ENCODE results near the gene CSF2. TPM values are rescaled to one million over a fixed set of nuclear protein-coding genes. Genes with fewer than 3 reads are reported as not detected.

The CSF2 gene
- total and polyA plus RNA-seq, 2 donors (not counting 1 experiment from before 2014, with no cell fraction given): not detected

DNA sequence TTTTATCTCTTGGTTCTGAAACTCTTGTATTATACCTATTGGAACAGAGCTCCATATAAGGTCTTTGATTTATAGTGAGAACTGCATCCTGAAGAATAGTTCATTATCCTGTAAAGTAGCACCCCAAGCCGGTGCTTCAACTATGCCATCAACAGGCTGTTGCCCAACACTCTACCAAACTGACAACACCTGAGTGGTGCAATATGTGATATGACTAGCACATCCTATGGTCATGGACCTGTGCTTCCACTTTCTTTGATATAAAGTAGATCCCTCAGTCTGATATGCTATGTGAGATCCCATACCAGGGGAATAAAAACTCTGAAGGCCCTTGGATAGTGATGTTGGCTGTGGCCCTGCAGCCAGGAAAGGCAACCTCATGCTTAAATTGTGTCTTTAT lies 15.8 kb downstream of the CSF2 start:
- intact Hi-C loops (cut with micrococcal nuclease): no loop called here
- TF ChIP-seq, protein P1, sequence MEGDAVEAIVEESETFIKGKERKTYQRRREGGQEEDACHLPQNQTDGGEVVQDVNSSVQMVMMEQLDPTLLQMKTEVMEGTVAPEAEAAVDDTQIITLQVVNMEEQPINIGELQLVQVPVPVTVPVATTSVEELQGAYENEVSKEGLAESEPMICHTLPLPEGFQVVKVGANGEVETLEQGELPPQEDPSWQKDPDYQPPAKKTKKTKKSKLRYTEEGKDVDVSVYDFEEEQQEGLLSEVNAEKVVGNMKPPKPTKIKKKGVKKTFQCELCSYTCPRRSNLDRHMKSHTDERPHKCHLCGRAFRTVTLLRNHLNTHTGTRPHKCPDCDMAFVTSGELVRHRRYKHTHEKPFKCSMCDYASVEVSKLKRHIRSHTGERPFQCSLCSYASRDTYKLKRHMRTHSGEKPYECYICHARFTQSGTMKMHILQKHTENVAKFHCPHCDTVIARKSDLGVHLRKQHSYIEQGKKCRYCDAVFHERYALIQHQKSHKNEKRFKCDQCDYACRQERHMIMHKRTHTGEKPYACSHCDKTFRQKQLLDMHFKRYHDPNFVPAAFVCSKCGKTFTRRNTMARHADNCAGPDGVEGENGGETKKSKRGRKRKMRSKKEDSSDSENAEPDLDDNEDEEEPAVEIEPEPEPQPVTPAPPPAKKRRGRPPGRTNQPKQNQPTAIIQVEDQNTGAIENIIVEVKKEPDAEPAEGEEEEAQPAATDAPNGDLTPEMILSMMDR (IDR thresholded peaks at IDR 0.05): no peak
- no peak for TF ChIP-seq EZH2 (IDR thresholded peaks at IDR 0.05; ENCODE audit: borderline replicate concordance, insufficient read depth, low read depth, low read length, poor library complexity, severe bottlenecking)
- H4K20me1 ChIP-seq (ENCODE audit: control insufficient read depth, insufficient read depth, low read length, poor library complexity, severe bottlenecking): no peaks in the 10 kb centered on the region
- no peaks in the 10 kb centered on the region for H3K27me3 ChIP-seq (replicated peaks in 1 of 4; ENCODE audit: control extremely low read depth in 1 of 4, control insufficient read depth in 3 of 4, insufficient read depth in 4 of 4, low read length in 3 of 4)
- DNase-seq (no peak), ATAC-seq (ENCODE audit: low read depth) (no peak)
- Mint-ChIP-seq H3K9me3 (ENCODE audit: insufficient read depth) (no peaks in the 10 kb centered on the region), H3K27ac (no peak overlapping the region), H3K4me1 (peaks cover 6% of the 10 kb centered on the region), H3K27me3 (no peaks in the 10 kb centered on the region), H3K4me3 (no peak overlapping the region)
- H3K36me3 ChIP-seq (replicated peaks in 1 of 2; ENCODE audit: control extremely low read depth in 1 of 2, control insufficient read depth in 1 of 2, extremely low read depth in 1 of 2, insufficient read depth in 2 of 2, low read length in 1 of 2): no peaks in the 10 kb centered on the region
- ChIA-PET POLR2A (no interaction called here), CTCF (interaction anchor here (1.2 kb wide), 1 partner anchor 91 kb away, joined by 3 read pairs; no protein-coding TSS in a partner anchor)
- no peak overlapping the region for H3K27ac ChIP-seq (ENCODE audit: low read length in 2 of 2)
- peaks cover 0 to under 1% of the 10 kb centered on the region in 2 donors for H3K4me1 ChIP-seq (ENCODE audit: control insufficient read depth in 2 of 2, insufficient read depth in 2 of 2, low read length in 2 of 2)
- H3K4me2 ChIP-seq (replicated peaks; ENCODE audit: low read depth, low read length, poor library complexity, severe bottlenecking): no peak overlapping the region
- no peak overlapping the region for H2AFZ ChIP-seq (ENCODE audit: insufficient read depth, low read depth, low read length, poor library complexity, severe bottlenecking)
- H3K4me3 ChIP-seq (ENCODE audit: control extremely low read depth in 1 of 5, extremely low read depth in 1 of 5, insufficient read depth in 1 of 5, low read depth in 2 of 5, low read length in 4 of 5): no peak overlapping the region
- WGBS (ENCODE audit: insufficient coverage): no CpG with 5 or more reads among the region's 1 CpG
- H3K79me2 ChIP-seq (ENCODE audit: control insufficient read depth, insufficient read depth, low read length): no peaks in the 10 kb centered on the region
- H3K9me3 ChIP-seq (ENCODE audit: control extremely low read depth in 1 of 3, control insufficient read depth in 2 of 3, insufficient read depth in 1 of 3, low read length in 2 of 3): no peaks in the 10 kb centered on the region
- H3K9ac ChIP-seq (ENCODE audit: low read length): no peak overlapping the region

DNA sequence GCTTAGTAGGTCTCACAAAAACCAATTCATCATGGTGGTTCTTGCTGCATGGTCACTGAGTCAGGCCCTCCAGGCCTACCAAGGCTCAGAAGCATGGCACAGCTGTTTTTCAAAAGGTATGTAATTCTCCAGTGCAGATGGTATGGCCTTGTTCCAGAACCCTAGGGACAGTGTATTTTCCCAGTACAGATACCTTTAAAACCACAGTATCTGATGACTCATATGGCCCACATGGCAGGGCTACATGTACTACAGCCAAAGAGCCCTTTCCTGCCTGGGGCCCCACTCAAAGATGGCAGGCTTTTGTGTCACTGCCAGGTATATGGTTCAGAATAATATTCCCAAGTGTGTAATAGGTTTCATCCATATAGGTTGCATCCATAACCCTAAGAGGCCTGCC lies 16.5 kb downstream of the CSF2 start:
- peaks cover 11% of the 10 kb centered on the region for H3K4me1 Mint-ChIP-seq
- no peaks in the 10 kb centered on the region for H3K9me3 Mint-ChIP-seq (ENCODE audit: insufficient read depth)
- Histone ChIP-seq H2AFZ (ENCODE audit: insufficient read depth, low read depth, low read length, poor library complexity, severe bottlenecking) (no peak overlapping the region), H4K20me1 (ENCODE audit: control insufficient read depth, insufficient read depth, low read length, poor library complexity, severe bottlenecking) (no peaks in the 10 kb centered on the region), H3K79me2 (ENCODE audit: control insufficient read depth, insufficient read depth, low read length) (no peaks in the 10 kb centered on the region), H3K36me3 (replicated peaks in 1 of 2; ENCODE audit: control extremely low read depth in 1 of 2, control insufficient read depth in 1 of 2, extremely low read depth in 1 of 2, insufficient read depth in 2 of 2, low read length in 1 of 2) (no peaks in the 10 kb centered on the region), H3K4me3 (ENCODE audit: control extremely low read depth in 1 of 5, extremely low read depth in 1 of 5, insufficient read depth in 1 of 5, low read depth in 2 of 5, low read length in 4 of 5) (no peak overlapping the region), H3K9ac (ENCODE audit: low read length) (no peak overlapping the region), H3K4me1 (ENCODE audit: control insufficient read depth in 2 of 2, insufficient read depth in 2 of 2, low read length in 2 of 2) (peaks cover 5 to 8% of the 10 kb centered on the region in 2 donors), H3K9me3 (ENCODE audit: control extremely low read depth in 1 of 3, control insufficient read depth in 2 of 3, insufficient read depth in 1 of 3, low read length in 2 of 3) (no peaks in the 10 kb centered on the region), H3K27ac (ENCODE audit: low read length in 2 of 2) (no peak overlapping the region), H3K4me2 (replicated peaks; ENCODE audit: low read depth, low read length, poor library complexity, severe bottlenecking) (no peak overlapping the region), H3K27me3 (replicated peaks in 1 of 4; ENCODE audit: control extremely low read depth in 1 of 4, control insufficient read depth in 3 of 4, insufficient read depth in 4 of 4, low read length in 3 of 4) (no peaks in the 10 kb centered on the region)
- CTCF ChIA-PET: interaction anchor here (1.2 kb wide), 1 partner anchor 90 kb away, joined by 3 read pairs; no protein-coding TSS in a partner anchor
- TF ChIP-seq, protein P1 (IDR thresholded peaks at IDR 0.05): no peak
- no peak for TF ChIP-seq EZH2 (IDR thresholded peaks at IDR 0.05; ENCODE audit: borderline replicate concordance, insufficient read depth, low read depth, low read length, poor library complexity, severe bottlenecking)
- intact Hi-C loops (cut with micrococcal nuclease): no loop called here
- POLR2A ChIA-PET: no interaction called here
- ATAC-seq (ENCODE audit: low read depth): no peak
- DNase-seq: no peak
- no peak overlapping the region for H3K27ac Mint-ChIP-seq
- no peak overlapping the region for H3K4me3 Mint-ChIP-seq
- H3K27me3 Mint-ChIP-seq: no peaks in the 10 kb centered on the region

All from B cell (primary cell).